Stimulated activated CD4-positive, alpha-beta T cell treated with anti-CD3 and anti-CD28 coated beads, Interleukin-15, amount 100 ng/mL, for 48 hours (primary cell): ENCODE measurements around the gene LAGE3.

ENCODE experiments used
- DNase-seq, 2 donors: peaks; one replicate each; pipeline ENCODE4 v3.0.0-alpha.2; 2020; ENCODE audit warnings: low read depth in 2 of 2

The LAGE3 gene

GRCh38 chrX:154435171-154435733 lies 43.8 kb downstream of the LAGE3 start:
- DNase-seq, result no peak

GRCh38 chrX:154434394-154435168 lies 44.5 kb downstream of the LAGE3 start:
- no peak for DNase-seq

GRCh38 chrX:154433605-154434004 lies 45.5 kb downstream of the LAGE3 start:
- DNase-seq, result no peak

GRCh38 chrX:154432210-154432609 lies 46.9 kb downstream of the LAGE3 start:
- DNase-seq, result no peak

- DNase-seq, result no peak
Measured at GRCh38 chrX:154431341-154431740, 47.7 kb downstream of the LAGE3 start.

GRCh38 chrX:154430916-154431315 lies 48.2 kb downstream of the LAGE3 start:
- no peak for DNase-seq

GRCh38 chrX:154430479-154430878 lies 48.6 kb downstream of the LAGE3 start:
- no peak for DNase-seq

GRCh38 chrX:154429711-154430110 lies 49.4 kb downstream of the LAGE3 start:
- DNase-seq, result no peak

- DNase-seq, result peak; percentile 83 to 86
Measured at GRCh38 chrX:154428176-154429171, 50.6 kb downstream of the LAGE3 start, which contains the start of gene ATP6AP1. TSS of gene ATP6AP1 (plus strand) at chrX:154428677. CDS start at chrX:154428693, 16 bp downstream.
